ENCODE data around the gene ICE2.

GRCh38 chr15:60396958-60397771, 81.8 kb downstream of the ICE2 start:
- TF ChIP-seq, protein P1, sequence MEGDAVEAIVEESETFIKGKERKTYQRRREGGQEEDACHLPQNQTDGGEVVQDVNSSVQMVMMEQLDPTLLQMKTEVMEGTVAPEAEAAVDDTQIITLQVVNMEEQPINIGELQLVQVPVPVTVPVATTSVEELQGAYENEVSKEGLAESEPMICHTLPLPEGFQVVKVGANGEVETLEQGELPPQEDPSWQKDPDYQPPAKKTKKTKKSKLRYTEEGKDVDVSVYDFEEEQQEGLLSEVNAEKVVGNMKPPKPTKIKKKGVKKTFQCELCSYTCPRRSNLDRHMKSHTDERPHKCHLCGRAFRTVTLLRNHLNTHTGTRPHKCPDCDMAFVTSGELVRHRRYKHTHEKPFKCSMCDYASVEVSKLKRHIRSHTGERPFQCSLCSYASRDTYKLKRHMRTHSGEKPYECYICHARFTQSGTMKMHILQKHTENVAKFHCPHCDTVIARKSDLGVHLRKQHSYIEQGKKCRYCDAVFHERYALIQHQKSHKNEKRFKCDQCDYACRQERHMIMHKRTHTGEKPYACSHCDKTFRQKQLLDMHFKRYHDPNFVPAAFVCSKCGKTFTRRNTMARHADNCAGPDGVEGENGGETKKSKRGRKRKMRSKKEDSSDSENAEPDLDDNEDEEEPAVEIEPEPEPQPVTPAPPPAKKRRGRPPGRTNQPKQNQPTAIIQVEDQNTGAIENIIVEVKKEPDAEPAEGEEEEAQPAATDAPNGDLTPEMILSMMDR (IDR thresholded peaks at IDR 0.05), result no peak
- no peak for TF ChIP-seq POLR2A (IDR thresholded peaks at IDR 0.05)

Measured in uterus (tissue), 2 donors.